Suppressor macrophage treated with lipopolysaccharide for 4 hours (primary cell): Measurements from ENCODE around the gene NIPSNAP2.
"Not testable (repeated sequence)": the region's sequence is repeated elsewhere in the genome, so short reads cannot be mapped to it uniquely, and the experiment has no call there.

ENCODE experiments used
- DNase-seq: peaks from one replicate; pipeline ENCODE4 v3.0.0-alpha.2; 2020

NIPSNAP2 gene

DNA sequence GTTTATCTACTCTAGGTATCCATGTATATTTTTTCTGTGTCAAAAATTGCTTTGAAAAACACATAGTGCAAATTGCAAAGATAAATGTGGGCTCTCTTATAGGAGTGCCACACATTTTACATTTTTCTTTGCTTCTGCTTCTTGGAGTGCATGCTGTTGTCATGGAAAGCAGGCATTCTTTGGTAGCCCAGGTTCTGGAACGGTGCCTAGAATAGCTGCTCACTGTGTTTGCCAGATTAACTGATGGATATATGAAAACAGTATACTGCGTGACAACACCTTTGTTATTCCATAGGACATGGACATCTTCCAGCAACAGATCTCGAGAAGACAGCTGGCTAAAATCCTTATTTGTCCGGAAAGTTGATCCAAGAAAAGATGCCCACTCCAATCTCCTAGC lies 13.4 kb downstream of the NIPSNAP2 start:
- no peak for DNase-seq

DNA sequence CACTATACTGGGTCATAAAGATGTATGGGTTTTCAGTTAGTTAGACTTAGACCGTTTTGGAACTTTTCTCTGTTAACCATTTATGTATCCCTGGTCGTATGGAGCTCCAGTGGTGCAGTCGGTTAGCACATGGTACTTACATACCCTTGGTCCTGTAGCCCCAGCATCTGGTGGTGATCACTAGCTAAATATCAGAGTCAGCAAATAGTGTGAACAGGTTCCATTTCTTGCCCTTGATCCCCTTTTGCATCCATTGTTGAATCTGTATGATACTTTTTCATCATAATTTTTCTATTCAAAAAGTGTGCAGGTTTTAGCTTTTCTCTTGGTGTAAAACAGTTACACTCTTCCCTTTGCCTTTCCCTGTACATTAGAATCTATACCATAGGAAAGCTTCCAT lies 15.9 kb downstream of the NIPSNAP2 start:
- DNase-seq: no peak

DNA sequence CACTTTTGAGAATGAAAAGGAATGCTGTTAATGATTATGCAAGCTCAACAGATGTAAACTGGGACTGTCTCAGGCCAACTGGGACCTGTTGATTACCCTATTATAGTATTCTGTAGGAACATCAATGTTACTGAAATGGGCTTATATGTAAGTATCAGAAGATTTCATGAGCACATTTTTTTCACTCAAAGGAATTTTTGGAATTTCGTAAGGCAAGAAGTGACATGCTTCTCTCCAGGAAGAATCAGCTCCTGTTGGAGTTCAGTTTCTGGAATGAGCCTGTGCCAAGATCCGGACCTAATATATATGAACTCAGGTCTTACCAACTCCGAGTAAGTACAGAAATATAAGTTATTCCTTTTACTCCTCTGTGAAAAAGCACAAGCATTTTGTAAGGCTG lies 19.2 kb downstream of the NIPSNAP2 start:
- DNase-seq: no peak

DNA sequence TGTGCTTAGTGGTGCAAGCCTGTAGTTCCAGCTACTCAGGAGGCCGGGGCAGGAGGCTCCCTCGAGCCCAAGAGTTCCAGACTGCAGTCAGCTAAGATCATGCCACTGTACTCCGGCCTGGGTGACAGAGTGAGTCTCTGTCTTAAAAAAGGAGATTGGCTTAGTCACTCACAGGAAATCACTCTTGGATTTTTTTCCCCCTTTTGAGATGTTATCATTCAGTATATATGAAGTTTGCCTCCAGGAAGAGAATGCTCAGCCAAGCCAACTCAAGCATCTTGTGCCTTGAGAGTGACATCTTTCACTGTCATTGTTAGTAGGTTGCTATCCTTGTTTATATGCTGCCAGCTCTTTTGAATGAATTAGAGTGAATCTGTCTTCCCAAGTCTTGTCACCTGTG lies 28.0 kb downstream of the NIPSNAP2 start:
- no peak for DNase-seq

DNA sequence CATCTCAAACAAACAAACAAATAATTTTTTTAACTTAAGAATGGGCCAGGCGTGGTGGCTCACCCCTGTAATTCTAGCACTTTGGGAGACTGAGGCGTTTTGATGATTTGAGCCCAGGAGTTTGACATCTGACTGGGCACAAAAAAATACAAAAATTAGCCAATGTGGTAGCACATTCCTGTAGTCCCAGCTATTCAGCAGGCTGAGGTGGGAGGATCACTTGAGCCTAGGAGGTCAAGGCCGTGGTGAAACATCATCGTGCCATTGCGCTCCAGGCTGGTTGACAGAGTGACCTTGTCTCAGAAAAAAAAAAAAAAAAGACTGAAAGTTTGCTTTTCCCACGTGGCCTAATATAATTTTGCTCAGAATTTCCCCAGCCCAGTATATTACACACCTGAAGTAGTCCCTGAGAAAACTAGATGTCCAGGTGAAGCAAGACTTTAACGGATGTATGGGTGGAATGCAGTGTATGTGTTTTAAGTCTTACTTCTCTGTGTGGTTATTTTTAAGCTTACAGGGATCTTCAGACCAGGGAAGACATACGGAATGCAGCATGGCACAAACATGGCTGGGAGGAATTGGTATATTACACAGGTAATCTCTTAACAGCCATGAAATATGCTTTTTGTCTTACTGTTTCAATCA lies 32.6 kb downstream of the NIPSNAP2 start:
- no peak for DNase-seq

DNA sequence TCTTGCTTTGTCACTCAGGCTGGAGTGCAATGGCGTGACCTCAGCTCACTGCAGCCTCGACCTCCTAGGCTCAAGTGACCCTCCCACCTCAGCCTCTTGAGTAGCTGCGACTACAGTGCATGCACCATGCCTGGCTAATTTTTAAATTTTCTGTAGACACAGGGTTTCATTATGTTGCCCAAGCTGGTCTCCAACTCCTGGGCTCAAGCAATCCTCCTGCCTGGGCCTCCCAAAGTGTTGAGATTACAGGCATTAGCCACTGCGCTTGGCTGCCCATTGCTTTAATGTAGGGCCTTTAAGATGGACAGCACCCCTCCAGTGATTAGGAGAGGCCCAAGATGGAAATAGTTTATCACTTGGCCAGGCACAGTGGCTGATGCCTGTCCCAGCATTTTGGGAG lies 39.4 kb downstream of the NIPSNAP2 start:
- no peak for DNase-seq

DNA sequence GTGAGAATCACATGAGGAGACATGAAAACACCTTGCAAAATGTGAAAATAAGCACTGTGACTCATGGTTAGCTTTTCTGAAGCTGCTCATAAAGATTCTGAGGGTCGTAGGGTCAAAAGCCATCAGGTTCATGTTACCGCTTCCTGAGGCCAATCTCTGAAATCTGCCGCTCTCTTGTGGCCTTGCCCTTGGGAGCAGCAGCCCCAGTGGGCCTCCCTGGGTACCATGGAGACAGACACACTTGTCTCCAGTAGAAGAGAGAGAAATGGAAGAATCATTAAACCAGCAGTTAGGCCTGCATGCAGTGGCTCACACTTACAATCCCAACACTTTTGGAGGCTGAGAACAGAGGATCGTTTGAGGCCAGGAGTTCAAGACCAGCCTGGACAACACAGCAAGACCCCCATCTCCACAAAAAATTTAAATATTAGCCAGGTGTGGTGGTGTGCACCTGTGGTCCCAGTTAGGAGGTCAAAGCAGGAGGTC lies 42.8 kb downstream of the NIPSNAP2 start:
- no peak for DNase-seq

DNA sequence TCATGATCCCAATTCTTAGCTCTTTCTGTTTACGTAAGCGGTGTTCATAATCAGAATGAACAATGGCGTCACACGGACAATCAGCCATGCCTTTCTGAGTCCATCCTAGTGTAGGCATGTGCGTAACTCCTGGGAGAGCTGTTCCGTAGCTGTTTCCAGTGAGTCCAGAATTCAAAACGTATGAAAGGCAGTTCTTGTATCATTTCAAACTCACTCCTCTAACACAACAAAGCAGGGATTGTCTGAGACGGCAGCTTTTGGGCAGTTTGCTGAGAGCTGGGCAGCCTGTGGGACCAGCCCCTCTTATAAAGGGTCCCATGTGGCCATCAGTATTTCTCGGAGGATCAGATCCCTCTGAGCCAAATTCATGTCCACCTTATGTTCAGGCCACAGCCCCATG lies 43.5 kb downstream of the NIPSNAP2 start:
- DNase-seq: no peak

DNA sequence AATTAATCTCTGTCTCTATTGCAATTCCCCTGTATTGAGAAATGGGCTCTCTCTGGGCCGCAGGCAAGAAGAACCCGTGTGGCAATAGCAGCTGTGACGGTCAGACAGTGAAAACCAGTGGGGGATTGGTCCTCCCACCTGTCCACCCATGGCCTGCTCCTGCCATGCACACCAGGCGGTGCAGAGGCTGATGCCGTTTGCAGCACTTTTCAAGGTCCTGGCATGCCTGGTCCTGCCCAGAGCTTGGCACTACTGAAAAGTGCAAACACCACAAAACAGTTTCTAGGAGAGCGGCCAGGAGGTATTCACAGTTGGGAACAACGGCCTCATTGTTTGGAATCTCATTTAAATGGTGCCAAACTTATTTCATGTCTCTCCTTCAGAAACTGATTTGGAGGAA lies 45.3 kb downstream of the NIPSNAP2 start:
- DNase-seq: no peak

DNA sequence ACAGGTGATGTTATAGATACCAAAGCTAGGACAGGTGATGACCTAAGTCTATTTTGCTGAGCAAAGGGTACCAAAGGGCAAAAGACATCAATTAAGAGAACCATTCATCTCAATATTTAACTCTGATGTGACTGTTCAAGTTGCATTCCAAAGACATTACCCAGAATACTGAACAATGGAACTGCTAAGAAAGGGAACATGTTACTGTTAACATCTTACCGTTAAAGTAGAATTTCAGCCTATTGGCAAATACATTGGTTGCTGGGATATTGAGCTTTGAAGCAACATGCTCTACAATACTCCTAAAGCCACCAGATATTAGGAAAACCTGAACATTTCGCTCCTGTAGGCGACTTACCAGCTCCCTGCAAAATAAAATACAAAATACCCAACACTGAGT lies 52.6 kb downstream of the NIPSNAP2 start:
- DNase-seq: not testable (repeated sequence)

DNA sequence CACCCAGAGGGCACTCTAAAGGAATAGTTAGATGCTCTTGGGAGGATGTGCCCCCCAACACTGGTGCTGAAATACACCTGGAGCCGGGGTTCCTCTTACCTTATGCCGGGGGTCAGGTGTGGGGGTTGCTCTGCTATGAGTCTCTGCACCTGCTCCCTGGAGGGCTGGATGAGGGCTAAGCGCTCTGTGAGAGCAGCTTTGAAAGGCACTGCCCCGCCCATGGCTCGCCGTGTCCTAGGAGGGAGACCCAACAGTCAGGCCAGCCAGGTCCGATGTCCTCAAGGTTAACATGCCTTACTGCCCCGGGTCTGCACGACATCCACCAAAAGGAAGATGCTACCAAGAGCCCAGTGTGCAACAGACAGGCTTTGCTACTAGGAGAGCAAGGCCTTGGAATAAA lies 55.1 kb downstream of the NIPSNAP2 start:
- no peak for DNase-seq

DNA sequence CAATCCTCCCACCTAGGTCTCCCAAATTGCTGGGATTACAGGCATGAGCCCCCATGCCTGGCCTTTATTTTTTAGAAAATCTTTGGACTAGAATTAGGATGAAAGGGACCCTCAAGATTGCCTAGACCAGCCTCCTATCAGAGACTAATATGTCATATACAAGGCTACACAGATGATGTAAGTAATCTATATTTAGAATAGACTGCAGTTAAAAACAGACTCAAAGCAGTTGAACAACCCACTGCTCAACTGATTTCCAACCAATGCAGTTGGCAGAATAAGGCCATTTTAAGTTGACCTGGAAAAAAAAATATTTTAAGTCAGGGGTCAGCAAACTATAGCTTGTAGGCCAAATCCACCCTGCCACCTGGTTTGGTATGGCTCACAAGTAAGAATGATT lies 59.1 kb downstream of the NIPSNAP2 start:
- DNase-seq: no peak

DNA sequence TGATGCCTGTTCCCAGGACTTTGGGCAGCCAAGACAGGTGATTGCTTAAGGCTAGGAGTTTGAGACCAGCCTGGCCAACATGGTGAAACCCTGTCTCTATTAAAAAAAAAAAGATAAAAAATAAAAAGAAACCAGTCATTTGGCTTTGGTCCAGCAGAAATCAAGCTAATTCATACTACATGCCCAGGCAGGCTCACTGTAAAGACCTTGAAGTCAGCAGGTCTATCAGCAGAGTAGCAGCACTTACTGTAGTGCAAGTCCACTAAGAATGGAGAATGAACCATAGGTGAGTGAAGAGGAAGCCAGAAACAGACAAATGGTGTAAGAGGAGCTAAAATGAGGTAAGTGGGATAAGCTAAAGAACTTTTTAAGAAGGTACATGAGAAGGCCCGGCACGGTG lies 62.2 kb downstream of the NIPSNAP2 start:
- DNase-seq: no peak

DNA sequence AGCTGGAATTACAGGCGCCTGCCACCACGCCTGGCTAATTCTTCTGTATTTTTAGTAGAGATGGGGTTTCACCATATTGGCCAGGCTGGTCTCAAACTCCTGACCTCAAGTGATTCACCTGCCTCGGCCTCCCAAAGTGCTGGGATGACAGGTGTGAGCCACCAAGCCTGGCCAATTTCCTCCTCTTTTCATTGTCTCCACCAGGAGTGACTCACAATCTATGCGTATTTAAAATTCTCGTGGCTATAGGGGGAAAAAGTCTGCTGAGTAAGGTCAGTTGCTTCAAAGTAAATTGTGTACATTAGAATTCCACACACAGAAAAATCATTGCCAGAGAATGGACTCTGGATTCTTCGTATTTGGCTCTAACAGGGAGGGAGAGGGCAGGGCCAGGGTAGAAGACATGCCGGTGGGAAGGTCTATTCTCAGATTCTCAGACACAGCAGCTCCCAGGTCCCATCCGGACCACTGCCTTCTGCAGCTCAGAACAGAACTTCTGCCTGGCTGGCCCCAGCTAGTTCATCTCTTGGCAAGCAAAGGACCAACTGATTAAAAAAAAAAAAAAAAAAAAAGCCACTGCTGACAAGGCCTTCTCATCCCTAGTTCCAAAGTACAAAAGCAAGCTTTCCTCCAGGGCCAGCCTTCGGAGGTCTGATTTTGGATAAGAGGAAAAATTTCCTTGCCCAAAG lies 64.7 kb downstream of the NIPSNAP2 start:
- no peak for DNase-seq

DNA sequence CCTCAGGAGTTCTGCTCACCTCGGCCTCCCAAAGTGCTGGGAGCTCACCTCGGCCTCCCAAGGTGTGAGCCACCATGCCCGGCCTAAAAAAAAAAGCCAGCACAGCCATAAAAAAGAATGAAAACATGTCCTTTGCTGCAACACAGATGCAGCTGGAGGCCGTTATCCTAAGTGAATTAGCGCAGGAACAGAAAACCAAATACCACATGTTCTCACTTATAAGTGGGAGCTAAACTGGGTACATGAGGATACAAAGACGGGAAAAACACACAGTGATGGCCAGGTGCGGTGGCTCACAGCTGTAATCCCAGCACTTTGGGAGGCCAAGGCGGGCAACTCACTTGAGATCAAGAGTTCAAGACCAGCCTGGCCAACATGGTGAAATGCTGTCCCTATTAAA lies 66.0 kb downstream of the NIPSNAP2 start:
- DNase-seq: no peak

DNA sequence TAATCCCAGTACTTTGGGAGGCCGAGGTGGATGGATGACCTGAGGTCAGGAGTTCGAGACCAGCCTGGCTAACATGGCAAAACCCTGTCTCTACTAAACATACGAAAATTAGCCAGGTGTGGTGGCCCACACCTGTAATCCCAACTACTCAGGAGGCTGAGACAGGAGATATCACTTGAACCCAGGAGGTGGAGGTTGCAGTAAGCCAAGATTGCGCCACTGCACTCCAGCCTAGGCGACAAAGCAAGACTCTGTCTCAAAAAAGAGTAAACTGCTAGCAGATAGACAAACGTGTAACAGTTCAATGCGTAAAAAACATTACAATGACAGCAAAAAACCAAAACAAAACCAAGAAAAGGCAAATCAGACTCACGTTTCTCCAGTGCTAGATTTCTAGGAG lies 67.2 kb downstream of the NIPSNAP2 start:
- not testable (repeated sequence) for DNase-seq

DNA sequence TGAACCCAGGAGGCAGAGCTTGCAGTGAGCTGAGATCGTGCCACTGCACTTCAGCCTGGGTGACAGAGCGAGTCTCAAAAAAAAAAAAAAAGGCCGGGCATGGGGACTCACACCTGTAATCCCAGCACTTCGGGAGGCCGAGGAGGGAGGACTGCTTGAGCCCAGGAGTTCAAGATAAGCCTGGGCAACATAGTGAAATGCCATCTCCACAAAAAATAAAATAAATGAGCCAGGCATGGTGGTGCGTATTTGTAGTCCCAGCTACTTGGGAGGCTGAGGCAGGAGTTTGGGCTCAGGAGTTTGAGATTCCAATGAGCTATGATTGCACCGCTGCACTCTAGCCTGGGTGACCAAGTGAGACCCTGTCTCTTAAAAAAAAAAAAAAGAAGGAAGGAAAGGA lies 68.2 kb downstream of the NIPSNAP2 start:
- DNase-seq: not testable (repeated sequence)

DNA sequence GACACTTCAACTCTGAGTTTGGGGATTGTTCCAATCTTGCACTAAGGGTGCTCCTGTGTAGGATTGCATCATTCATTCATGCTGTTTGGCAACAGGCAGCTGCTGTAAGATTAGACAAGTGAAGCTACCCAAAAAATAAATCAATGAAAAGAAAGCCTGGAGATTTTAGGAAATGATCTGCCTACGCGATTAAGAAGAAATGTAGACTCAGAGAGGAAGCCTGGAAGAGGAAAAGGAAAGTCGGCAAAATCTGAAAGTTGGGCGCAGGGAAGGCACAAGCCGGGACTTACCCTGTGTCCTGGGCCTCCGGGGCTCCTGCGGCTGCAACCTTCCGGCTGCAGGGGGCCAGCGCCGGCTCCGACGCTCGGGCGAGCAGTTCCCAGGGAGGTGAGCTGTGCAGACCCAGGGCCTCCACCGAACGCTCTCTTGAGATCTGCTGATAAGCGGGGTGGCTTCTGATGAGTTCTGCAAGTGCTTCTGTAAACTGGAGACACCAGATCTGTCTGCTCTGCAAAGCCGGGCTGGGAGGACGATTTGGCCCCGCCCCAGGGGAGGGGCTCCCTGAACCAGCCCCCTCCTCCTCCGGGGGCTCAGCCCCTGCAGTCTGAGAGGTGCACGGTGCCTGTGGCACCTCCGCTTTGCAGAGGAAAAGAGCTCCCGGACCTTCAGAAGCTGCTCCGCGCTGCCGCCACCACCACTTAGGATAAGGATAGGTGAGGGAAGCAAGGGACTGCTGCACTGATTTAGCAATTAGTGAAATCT lies 69.5 kb downstream of the NIPSNAP2 start:
- DNase-seq: peak; percentile 59

DNA sequence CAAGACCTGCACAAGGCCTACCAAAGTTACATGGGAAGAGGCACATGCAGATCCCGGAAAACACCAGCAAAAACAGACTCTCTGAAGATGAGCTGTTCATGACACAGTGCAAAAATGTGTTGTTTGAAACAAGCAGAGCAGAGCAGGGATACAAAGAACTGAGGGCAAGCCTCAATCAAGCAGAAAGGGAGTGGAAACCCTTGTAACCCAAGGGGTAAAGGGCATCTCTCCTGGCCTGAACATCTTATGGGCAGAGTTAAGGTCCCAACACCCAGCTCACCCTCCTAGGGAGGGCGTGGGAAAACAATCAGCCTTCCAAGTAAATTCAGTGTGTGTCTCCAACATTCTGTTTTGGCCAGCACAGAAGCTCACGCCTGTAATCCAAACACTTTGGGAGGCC lies 76.3 kb downstream of the NIPSNAP2 start:
- DNase-seq: no peak

DNA sequence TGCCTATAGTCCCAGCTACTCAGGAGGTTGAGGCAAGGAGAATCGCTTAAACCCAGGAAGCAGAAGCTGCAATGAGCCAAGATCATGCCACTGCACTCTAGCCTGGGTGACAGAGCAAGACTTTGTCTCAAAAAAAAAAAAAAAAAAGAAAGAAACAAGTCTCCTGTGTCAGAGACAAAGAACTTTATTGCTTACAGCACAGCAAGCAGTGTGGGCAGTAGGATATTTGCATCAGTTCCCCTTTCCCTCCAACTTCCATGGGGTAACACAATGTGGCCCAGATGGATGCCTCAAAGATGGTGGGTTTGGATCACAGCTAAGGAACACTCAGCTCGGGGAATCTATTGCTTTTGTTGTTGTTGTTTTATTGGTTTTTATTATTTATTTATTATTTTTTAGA lies 81.4 kb downstream of the NIPSNAP2 start:
- DNase-seq: peak; percentile 38

DNA sequence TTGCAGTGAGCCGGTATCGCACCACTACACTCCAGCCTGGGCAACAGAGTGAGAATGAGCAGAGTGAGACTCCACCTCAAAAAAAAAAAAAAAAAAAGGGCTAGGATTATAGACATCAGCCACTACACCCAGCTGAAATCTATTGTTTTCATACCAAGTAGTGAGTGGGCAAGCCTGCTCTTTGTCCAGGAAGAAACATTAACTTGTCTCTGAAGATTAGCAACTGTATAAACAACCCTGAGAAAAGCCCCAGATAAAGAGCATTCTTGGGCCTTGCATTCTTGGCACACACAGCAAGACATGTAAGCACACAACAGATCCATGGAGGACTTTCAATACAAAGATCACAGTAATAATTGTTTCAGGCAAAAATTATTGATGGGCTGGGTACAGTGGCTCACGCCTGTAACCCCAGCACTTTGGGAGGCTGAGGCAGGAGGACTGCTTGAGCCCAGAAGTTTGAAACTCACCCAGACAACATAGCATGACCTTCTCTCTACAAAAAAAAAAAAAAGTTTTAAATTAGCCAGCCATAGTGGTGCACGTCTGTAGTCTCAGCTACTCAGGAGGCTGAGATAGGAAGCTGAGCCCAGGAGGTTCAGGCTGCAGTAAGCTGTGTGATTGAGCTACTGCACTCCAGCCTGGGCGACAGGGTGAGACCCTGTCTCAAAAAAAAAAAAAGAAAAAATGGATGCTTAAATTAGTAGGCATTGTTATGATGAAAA lies 82.5 kb downstream of the NIPSNAP2 start:
- no peak for DNase-seq

DNA sequence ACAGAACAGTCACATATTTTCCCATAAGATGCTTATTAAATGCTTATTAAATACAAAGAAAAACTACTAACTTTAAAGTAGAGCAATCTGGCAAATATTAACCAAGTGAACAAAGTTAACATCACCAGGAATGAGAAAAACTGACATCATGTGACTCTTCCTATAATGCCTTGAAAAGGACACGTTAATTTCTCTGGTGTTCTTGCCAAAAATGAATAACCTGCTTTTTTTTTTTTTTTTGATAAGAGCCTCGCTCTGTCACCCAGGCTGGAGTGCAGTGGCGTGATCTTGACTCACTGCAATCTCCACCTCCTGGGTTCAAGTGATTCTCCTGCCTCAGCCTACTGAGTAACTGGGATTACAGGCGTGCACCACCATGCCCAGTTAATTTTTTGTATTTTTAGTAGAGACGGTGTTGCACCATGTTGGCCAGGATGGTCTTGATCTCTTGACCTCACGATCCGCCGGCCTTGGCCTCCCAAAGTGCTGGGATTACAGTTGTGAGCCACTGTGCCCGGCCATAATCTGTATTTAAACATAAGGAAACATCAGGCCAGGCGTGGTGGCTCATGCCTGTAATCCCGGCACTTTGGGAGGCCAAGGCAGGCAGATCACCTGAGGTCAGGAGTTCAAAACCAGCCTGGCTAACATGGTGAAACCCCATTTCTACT lies 83.2 kb downstream of the NIPSNAP2 start:
- not testable (repeated sequence) for DNase-seq

DNA sequence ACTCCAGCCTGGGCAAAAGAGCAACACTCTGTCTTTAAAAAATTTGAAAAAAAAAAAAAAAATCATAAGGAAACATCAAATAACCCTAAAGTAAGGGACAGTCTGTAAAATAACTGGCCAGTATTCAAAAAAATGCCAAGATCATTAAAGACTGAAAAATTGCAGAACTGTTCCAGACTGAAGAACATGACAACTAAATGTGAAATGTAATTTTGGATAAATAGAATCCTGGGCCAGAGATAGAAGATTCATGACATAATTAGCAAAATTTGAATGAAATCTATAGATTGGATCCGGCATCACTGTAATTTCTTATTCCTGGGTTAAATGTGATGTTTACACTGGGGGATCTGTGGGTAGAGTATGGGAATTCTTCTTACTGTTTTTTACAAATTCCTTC lies 83.9 kb downstream of the NIPSNAP2 start:
- DNase-seq: no peak
